NCI-H1930 (cell line): ENCODE results near the gene RHNO1.

Source experiments
- DNase-seq, 2 experiments: peaks; one replicate each; lab custom pipeline; 2025; lab: John Stamatoyannopoulos, UW

The RHNO1 gene

GRCh38 chr12:2902272-2902880 is 25.4 kb downstream of the RHNO1 start:
- DNase-seq = peak in 1 of 2 experiments; percentile 38

GRCh38 chr12:2904260-2904659 is 27.2 kb downstream of the RHNO1 start:
- DNase-seq = no peak

GRCh38 chr12:2912216-2912575 is 35.2 kb downstream of the RHNO1 start:
- no peak for DNase-seq

- DNase-seq = no peak
Measured at GRCh38 chr12:2919249-2919648, 42.2 kb downstream of the RHNO1 start.

- no peak for DNase-seq
Measured at GRCh38 chr12:2922329-2922728, 45.3 kb downstream of the RHNO1 start.

GRCh38 chr12:2923057-2923456 is 46.0 kb downstream of the RHNO1 start:
- no peak for DNase-seq

GRCh38 chr12:2924019-2924418 is 47.0 kb downstream of the RHNO1 start:
- DNase-seq = no peak

- no peak for DNase-seq
Measured at GRCh38 chr12:2925322-2925995, 48.4 kb downstream of the RHNO1 start.

- DNase-seq = no peak
Measured at GRCh38 chr12:2930865-2931264, 53.8 kb downstream of the RHNO1 start.

GRCh38 chr12:2933586-2933985 is 56.6 kb downstream of the RHNO1 start:
- no peak for DNase-seq

GRCh38 chr12:2934371-2934770 is 57.3 kb downstream of the RHNO1 start:
- DNase-seq = no peak

- DNase-seq = no peak
Measured at GRCh38 chr12:2936301-2936700, 59.3 kb downstream of the RHNO1 start.

GRCh38 chr12:2937500-2937899 is 60.5 kb downstream of the RHNO1 start:
- DNase-seq = no peak
